ENCODE results near the gene LDLRAD4.

The LDLRAD4 gene

DNA sequence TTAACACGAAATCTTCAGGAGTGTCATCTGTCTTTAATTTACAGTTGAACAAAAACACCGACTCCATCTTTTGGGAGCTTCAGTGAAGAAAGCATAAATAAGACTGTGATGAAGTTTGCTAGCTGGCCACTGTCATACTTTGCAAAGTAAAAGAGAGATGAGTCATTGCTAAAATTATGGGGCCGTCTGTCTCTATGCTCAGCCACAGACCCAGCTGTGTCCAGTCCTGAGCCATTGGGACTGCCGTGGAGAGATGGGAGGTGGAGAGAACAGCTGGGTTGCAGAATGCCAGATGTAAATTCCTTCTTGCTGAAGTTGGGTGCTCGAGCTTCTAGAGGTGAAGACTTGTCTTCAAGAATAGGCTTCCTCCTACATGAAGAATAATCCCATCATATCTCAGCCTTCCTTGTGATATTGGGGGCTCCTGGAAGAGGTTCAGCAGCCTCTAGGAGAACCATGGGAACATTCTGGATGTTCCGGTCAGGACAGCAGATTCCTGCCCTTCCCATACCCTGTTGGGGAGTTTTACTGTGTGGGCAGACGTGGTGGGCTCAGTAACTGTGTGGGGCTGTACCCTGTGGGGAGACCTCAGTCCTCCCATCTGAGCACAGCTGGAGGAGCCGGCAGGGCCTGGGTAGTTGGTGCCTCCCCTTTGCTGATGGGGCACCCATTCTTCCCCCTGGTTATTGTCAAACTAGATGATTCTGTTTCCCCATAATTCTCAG, 71.1 kb downstream of the LDLRAD4 start:
- no peak for DNase-seq

DNA sequence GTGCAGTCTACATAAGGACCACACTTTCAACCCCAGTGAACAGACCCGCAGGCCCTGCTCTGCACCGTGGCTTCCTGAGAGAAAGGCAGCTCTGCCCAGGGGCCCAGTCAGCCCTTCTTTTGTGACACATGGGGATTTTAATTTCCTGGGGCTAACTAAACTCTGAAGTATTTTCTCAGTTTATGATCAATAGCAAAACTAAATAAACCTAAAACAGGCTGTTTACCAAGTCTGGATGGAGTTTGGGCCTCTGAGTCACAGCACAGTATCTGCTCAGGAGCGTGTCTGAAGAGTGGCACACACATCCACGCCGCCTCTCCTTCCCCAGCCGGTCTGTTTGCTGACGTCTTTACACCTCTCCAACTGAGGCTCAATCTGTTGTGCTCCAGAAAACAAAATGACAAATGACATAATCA, 72.3 kb downstream of the LDLRAD4 start:
- no peak for DNase-seq

- no peak for DNase-seq
These were observed 72.7 kb downstream of the LDLRAD4 start for GRCh38 chr18:13291299-13291698.

- no peak for DNase-seq
These were observed 73.3 kb downstream of the LDLRAD4 start for GRCh38 chr18:13291745-13292447.

DNA sequence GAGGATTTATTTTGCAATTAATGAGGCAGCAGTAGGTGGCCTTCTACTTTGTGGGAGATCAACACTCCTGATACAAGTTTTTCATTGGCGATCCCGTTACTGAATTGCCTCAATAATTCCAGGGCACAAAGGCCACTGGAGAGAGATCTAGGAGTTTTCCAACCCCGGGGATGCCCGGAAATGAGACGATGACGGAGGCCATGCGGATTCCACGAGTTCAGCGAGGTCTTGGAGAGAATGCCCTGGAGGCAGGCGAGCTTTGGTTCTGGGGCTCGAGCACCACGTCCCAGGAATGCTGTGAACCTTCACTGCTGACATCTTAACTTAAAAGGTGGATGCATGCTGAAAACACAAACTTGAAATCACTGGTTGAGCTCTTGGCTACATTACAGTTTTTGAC, 74.2 kb downstream of the LDLRAD4 start:
- no peak for DNase-seq

DNA sequence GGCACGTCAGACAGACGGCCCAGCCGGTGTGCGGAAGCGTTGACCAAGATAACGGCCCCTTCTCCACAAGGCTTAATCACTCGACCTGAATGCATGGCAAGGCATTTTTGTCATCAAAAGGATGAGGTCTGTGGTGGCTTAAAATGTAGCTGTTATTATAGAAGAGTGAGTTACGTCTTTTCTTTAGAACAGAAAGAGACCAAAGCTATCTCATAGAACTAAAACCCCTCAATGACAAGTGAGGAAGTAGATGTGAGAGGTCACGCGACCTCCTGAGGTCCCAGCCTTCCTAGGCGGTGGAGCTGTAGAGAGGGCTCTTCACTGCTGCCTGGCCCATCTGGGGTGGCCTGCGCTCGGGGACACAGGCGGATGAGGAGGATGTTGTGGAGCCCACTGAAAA, 75.7 kb downstream of the LDLRAD4 start:
- DNase-seq, result no peak

GRCh38 chr18:13295894-13296293, 77.3 kb downstream of the LDLRAD4 start:
- no peak for DNase-seq

- DNase-seq, result no peak
These were observed 78.5 kb downstream of the LDLRAD4 start for GRCh38 chr18:13296867-13297574.

- DNase-seq, result no peak
These were observed 79.7 kb downstream of the LDLRAD4 start for GRCh38 chr18:13298262-13298661.

- no peak for DNase-seq
These were observed 81.5 kb downstream of the LDLRAD4 start for GRCh38 chr18:13300029-13300428.

- DNase-seq, result no peak
These were observed 82.2 kb downstream of the LDLRAD4 start for GRCh38 chr18:13300796-13301195.

DNA sequence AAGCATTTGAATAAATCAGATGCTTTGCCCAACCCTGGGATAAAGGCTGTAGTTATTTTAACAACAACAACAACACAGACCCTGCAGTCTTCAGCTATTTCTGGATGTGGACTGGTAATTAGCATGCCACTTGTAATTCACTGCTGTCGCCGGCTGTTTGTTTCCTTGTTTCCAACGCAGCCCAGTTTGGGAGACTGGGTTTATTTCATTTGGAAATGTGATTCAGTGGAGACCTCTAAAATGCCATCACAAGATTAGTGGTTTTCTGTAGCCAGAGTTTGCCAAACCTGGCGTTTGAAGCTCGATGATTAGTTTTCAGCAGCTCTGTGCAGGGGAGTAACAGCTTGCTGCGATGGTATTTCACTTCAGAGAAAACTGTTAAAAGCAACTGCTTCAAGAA, 83.5 kb downstream of the LDLRAD4 start:
- DNase-seq, result no peak

GRCh38 chr18:13302457-13303225, 84.1 kb downstream of the LDLRAD4 start:
- DNase-seq, result peak; percentile 26

DNA sequence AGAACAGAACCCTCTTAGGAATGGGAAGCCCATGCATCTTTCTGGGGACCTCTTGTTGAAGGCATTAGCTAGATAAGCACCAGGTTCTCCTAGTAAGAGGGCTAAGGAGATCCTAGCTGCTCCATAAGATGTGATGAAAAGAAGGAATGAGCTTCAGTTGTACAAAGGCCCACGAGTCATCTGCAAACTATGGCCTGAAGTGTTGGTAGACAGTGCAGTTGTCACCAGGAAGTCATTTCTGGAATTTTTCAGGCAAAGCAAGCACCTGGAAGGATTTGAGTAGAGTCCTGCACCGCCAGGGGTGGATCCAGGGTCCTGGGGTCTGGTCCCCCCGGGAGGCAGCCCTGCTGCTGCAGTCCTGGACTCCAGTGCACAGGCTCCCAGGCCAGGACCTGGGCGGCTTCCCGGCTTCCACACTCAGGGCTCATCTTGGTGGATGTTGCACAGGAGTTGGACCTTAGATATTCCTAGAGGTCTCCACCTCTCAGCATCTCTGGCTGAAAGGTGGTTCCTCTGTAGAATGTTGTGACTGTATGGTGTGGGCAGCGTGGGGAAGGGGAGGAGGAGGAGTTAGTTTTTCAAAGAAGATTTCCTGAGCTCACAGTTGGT, 85.3 kb downstream of the LDLRAD4 start:
- DNase-seq, result no peak

DNA sequence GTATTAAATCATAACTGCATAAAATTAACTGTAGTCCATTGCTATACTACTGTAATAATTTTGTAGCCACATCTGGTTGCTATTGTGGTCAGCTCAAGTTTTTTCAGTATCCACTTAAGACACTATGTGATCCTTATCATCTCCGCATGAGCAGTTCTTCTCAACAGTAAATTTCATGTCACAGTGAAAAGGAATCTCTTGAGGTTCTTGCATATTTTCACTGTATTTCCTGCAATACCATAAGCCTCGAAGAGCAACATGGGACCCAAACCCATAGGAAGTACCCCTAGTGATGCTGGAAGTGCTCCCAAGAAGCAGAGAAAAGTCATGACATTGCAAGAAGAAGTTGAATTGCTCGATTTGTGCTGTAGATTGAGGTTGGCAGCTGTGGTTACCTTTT, 86.7 kb downstream of the LDLRAD4 start:
- DNase-seq, result no peak

DNA sequence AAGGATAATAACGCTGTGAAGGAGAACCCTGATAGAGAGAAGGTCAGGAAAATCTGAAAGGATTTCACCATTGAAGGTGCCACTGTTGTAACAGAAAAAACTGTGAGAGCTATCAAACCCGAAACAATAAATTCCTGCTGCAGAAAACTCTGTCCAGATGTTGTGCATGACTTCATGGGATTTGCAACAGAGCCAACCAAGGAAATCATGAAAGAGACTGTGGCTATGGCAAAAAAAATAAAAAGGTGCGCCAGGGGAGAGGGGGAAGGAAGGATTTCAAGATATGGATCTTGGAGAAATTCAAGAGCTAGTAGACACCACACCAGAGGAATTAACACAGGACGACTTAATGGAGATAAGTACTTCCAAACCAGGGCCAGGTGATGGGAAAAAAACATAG, 88.0 kb downstream of the LDLRAD4 start:
- no peak for DNase-seq

DNA sequence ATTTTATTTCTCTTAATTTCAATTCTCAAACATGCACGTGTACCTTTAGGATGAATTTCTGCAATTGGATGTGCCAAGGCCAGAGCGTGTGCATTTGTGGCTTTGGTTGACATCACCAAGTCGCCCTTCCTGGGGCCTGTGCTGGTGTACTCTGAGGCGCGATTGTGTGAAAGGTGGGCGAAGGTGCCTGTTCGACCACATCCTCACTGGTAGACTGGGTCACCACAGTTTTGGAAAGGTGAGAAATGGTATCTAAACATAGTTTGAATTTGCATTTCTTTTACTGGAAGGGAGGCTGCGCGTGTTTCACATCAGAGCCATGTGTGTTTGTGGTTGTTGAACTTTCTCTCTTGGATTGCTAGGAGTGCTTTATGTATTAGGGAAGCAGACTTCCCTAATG, 89.8 kb downstream of the LDLRAD4 start:
- DNase-seq, result no peak

GRCh38 chr18:13309031-13309747, 90.6 kb downstream of the LDLRAD4 start:
- no peak for DNase-seq

- peak; percentile 80 for DNase-seq
These were observed 91.4 kb downstream of the LDLRAD4 start for GRCh38 chr18:13309748-13310670.

- DNase-seq, result no peak
These were observed 92.6 kb downstream of the LDLRAD4 start for GRCh38 chr18:13311193-13311592.

DNA sequence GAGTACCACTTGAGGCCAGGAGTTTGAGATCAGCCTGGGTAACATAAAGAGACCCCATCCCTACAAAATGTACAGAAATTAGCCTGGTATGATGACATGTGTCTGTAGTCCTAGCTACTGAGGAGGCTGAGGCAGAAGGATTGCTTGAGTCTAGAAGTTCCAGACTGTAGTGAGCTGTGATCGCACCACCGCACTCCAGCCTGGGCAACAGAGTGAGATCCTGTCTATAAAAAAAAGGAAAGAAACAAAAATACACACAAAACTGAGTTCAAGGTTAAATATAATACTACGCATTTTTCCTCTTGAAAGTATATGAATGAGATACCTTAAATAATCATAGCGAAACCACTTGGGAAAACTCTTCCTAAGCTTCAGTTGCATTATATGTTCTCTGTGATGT, 94.0 kb downstream of the LDLRAD4 start:
- DNase-seq, result no peak
